Neural cell (in vitro differentiated cells): Measurements from ENCODE around the gene DNASE2.

Experiments used
- MXI1 ChIP-seq: fragments of 450-650 bp; conservative IDR thresholded peaks from 2 replicates; pipeline ENCODE4 v1.6.1; 2014; ENCODE audit warnings: antibody characterized with exemption, mild to moderate bottlenecking; ENCODE audit not compliant: poor library complexity, severe bottlenecking
- POLR2AphosphoS5 ChIP-seq: IDR thresholded peaks from 2 replicates; pipeline ENCODE4 v1.6.1; 2012
- RAD21 ChIP-seq: fragments of 450-650 bp; conservative IDR thresholded peaks from 2 replicates; pipeline ENCODE4 v1.6.1; 2014; ENCODE audit warnings: antibody characterized with exemption, mild to moderate bottlenecking, moderate library complexity
- REST ChIP-seq: IDR thresholded peaks from 2 replicates; pipeline ENCODE4 v1.6.1; 2012; ENCODE audit warnings: borderline replicate concordance
- SMC3 ChIP-seq: fragments of 450-650 bp; conservative IDR thresholded peaks from 2 replicates; pipeline ENCODE4 v1.6.1; 2014; ENCODE audit warnings: antibody characterized with exemption, mild to moderate bottlenecking, moderate library complexity; ENCODE audit not compliant: poor library complexity
- TAF1 ChIP-seq: IDR thresholded peaks from 2 replicates; pipeline ENCODE4 v1.6.1; 2012; ENCODE audit warnings: low read depth
- TF ChIP-seq, protein P1 (sequence below): fragments of 450-650 bp; IDR thresholded peaks from 2 replicates; pipeline ENCODE4 v1.5.1; 2014; ENCODE audit warnings: antibody characterized with exemption, mild to moderate bottlenecking, moderate library complexity; ENCODE audit not compliant: poor library complexity, severe bottlenecking

- TF ChIP-seq POLR2AphosphoS5 = no peak
- TF ChIP-seq, protein P1, sequence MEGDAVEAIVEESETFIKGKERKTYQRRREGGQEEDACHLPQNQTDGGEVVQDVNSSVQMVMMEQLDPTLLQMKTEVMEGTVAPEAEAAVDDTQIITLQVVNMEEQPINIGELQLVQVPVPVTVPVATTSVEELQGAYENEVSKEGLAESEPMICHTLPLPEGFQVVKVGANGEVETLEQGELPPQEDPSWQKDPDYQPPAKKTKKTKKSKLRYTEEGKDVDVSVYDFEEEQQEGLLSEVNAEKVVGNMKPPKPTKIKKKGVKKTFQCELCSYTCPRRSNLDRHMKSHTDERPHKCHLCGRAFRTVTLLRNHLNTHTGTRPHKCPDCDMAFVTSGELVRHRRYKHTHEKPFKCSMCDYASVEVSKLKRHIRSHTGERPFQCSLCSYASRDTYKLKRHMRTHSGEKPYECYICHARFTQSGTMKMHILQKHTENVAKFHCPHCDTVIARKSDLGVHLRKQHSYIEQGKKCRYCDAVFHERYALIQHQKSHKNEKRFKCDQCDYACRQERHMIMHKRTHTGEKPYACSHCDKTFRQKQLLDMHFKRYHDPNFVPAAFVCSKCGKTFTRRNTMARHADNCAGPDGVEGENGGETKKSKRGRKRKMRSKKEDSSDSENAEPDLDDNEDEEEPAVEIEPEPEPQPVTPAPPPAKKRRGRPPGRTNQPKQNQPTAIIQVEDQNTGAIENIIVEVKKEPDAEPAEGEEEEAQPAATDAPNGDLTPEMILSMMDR = no peak
- TF ChIP-seq RAD21 = no peak
- no peak for TF ChIP-seq MXI1
- no peak for TF ChIP-seq SMC3
- no peak for TF ChIP-seq TAF1
- no peak for TF ChIP-seq REST
Observed at GRCh38 chr19:12840091-12841079, 40.9 kb downstream of the DNASE2 start.
